GM12873 (cell line): ENCODE measurements around the gene GSN.

Source experiments
- TF ChIP-seq, protein P1 (sequence below): IDR thresholded peaks from 2 replicates; pipeline ENCODE4 v1.5.1; 2012; ENCODE audit warnings: low read depth, mild to moderate bottlenecking, moderate library complexity, low read length, control low read depth; ENCODE audit not compliant: insufficient read depth; ENCODE audit errors: missing control alignments

Gene GSN

DNA sequence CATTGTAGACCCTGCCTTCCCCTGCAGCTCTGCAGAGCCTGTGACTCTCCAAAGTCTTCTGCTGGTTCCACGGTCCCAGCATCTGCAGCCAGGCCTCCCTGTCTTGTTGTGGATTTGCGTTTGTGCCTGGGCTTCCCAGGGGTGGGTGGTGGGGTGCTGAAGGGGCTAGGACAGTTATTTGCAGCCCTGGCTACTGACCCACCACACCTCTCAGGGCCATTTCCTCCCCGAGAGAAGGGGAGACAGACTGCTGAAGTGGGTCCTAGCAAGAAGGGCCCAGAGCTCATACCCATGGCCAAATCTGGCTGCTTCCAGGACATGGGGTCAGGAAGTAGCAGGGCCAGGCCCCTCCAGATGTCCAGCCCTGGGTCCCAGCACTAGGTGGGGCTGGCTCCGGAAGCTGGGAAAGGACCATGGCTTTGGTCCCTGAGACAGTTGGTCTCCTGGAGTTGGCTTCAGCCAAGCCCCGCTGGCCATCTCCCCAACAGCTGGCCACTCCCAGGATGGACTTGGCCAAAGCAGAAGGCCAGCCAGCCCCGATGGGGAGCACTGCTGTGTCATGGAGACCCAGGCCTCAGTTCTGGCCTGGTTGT lies 26.3 kb downstream of the GSN start:
- TF ChIP-seq, protein P1, sequence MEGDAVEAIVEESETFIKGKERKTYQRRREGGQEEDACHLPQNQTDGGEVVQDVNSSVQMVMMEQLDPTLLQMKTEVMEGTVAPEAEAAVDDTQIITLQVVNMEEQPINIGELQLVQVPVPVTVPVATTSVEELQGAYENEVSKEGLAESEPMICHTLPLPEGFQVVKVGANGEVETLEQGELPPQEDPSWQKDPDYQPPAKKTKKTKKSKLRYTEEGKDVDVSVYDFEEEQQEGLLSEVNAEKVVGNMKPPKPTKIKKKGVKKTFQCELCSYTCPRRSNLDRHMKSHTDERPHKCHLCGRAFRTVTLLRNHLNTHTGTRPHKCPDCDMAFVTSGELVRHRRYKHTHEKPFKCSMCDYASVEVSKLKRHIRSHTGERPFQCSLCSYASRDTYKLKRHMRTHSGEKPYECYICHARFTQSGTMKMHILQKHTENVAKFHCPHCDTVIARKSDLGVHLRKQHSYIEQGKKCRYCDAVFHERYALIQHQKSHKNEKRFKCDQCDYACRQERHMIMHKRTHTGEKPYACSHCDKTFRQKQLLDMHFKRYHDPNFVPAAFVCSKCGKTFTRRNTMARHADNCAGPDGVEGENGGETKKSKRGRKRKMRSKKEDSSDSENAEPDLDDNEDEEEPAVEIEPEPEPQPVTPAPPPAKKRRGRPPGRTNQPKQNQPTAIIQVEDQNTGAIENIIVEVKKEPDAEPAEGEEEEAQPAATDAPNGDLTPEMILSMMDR, result no peak

DNA sequence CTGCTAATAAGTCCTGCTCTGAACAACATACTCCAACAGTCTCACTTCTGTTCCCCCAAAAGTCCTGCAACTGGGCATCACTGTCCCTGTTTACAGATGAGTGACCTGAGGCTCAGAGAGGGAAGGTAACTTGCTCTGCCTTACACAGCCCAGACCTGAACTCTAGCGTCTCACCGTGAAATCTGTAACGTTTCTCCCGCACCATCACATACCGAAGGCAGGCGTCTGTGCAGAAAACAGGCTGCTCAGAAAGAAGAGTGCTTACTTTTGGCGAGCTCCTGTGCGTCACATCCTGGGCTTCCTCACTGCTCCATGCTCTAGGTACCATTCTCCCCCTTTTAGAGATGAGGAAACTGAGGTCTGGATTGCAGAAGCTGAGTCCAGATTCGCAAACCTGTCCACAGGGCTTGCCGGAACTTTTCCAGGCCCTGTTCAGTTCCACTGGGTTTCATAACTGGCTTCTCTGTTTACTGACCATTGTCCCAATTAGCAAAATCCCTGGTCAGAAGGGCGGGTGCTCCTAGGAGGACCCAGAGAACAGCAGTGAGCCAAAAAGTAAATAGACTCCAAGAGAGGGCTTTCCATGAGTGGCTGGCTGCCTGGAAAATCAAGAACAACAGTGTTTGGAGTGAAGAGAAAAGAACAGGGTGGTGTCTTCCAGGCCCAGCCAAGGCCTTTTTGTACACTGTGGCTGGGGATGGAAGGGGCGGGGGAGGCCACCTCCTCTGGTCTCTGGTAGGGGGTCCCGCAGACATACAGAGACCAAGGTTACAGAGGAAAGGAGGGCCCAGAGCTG lies 27.1 kb downstream of the GSN start:
- TF ChIP-seq, protein P1, result no peak

DNA sequence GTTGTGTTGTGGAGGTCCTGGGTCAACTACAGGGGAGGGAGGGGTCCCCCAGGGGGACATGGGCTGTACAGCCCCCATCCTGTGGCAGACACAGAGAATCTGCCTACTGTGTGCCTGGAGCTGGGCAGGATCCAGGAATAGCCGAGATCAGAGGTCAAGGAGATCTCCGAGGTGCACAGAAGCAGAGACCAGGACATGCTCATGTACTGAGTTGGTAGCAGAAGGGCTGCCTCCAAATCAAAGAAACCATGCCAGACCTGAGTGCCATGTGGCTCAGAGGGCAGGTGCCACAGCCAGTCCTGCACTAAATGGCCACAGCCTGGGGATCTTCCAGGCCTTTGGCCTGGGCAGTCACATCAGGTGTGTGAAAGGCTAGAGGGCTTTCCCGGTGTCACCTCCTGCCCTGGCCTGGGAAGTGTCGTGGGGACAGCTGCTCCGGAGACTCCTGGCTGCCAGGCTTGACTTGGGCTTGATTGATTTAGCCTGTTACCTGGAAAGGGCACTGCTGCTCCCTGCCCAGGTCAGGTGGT lies 27.8 kb downstream of the GSN start:
- TF ChIP-seq, protein P1, result no peak

DNA sequence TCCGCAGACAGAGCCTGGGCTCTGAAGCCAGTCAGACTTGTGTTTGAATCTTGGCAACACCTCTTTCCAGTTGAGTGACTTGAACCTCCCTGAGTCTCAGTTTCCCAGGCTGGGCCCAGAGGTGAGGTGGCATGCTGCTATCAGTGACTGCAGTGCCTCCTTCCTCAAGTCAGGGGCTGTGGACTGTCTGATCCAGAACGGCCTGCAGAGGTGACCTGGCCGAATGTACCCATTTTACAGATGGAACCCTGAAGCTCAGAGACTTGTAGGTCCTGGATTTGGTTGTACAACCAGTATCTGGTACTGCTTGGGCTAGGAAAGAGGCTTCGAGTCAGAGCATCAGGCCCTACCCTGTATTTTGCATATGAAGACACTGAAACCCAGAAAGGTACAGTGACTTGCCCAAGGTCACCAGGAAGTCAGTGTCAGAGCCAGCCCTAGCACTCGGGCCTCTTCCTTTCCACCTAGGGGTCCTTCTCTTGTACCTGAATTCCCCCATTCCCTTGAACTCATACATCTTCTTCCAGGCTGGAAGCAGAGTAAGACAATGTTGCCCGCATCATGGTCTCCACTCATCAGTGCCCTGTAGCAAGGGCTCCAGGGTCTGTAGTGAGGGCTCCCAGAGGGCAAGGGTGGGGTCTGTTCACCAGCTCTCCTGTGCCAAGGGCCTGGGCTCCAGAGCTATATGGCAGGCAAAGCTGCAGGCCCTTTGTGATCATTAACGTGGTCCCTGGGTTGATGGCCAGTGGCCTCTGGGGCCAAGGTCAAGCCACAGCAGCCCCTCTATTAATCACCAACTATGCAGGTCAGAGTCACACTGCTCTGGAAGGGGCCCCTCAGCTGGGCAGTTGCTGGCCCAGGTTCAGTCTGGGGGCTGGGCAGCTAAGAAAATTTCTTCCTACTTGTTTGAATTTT lies 28.5 kb downstream of the GSN start:
- TF ChIP-seq, protein P1, result no peak

DNA sequence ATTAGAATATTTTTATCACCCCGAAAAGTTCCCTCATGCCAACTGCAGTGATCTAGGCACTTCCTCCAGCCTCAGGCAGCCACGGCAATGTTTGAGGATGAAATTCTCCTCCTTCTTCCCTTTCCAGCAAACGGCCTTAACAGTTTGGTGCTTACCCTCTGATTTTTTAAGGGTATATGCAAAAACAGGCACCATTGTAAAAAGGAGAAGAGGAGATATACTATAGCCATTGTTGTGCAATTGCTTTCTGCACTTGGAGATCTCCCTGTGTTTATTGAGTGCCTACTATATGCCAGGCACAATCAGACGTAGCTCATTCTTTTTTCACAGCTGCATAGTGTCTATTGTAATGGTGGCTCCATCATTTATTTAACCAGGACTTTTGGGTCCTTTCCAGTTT lies 29.4 kb downstream of the GSN start:
- TF ChIP-seq, protein P1, result no peak

DNA sequence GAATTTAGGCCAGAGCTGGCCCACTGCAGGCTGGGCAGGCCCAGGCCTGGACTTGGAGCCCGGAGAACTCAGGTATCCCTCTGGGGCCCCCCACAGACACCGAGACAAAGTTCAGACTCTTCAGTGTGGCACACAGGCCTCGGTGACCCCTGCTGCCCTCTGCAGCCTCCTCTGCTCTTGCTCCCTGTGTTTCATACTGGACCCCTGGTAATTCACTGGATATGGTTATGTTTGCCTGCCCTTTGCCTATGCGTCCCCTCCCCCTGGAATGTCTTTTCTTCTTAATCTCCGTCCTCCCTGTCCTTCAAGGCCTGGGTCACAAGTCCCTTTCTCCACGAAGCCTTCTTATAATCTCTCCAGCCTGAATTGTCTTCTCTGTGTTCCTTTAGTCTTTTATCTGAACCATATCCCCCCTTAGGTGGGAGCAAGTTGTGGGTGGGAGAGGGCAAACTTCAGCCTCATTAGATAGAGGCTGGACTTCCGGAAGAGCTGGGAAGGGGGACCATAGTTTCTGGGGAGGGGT lies 30.1 kb downstream of the GSN start:
- TF ChIP-seq, protein P1, result no peak
